Measurements from ENCODE around the gene ADCY1.

Gene ADCY1

DNA sequence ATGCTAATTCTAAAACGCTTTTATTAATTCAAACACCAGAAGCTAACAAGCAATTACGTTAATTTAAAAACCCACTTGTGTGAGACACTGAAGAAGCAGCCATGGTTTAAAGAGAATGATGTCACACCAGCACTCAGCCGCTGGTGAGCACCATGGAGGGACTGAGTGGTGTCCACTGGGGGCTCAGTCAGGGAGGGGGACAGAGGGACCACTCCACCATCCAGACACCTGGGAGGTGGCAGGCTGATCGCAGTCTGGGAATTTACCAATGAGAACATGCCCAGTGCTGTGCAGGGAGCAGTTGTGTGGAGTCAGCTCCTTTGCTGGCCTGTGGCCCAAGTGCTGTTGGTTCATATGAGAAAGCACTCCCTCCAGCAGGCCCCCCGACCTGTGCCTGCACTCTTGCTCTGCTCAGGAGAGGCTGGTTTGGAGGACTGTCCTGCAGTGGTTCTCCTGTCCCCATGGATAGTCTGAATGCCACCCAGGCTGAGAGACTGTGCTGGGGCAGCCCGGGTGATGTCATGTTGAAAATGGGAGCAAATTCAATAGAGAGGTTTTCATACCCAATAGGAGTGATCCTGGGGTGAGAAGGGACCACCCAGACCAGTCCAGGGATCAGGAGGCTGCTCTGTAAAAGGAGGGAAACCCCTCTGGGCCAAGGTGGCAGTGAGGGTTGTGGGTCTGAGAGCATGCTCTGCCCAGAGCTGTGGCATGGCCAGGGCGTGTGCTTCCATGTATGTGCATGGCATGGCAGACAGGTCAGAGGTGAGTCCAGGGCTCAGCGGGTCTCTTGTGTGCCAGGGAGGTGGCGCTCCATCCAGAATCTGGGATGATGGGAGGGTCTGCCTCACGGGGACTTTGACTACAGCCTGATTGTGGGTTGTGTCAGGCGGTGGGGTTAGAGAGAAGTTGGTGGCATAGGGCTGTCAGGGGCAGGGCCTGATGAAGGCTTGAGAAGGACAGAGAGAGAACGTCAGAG is 12.7 kb downstream of the ADCY1 start:
- CTCF ChIA-PET = no interaction called here
- H3K4me3 ChIP-seq (ENCODE audit: low read depth, low read length) = no peak overlapping the region
- TF ChIP-seq, protein P1, sequence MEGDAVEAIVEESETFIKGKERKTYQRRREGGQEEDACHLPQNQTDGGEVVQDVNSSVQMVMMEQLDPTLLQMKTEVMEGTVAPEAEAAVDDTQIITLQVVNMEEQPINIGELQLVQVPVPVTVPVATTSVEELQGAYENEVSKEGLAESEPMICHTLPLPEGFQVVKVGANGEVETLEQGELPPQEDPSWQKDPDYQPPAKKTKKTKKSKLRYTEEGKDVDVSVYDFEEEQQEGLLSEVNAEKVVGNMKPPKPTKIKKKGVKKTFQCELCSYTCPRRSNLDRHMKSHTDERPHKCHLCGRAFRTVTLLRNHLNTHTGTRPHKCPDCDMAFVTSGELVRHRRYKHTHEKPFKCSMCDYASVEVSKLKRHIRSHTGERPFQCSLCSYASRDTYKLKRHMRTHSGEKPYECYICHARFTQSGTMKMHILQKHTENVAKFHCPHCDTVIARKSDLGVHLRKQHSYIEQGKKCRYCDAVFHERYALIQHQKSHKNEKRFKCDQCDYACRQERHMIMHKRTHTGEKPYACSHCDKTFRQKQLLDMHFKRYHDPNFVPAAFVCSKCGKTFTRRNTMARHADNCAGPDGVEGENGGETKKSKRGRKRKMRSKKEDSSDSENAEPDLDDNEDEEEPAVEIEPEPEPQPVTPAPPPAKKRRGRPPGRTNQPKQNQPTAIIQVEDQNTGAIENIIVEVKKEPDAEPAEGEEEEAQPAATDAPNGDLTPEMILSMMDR (IDR thresholded peaks at IDR 0.05; ENCODE audit: insufficient read depth, low read length, missing control alignments) = no peak
- POLR2A ChIA-PET = no interaction called here
- no peak for DNase-seq (ENCODE audit: low read depth, low spot score)

DNA sequence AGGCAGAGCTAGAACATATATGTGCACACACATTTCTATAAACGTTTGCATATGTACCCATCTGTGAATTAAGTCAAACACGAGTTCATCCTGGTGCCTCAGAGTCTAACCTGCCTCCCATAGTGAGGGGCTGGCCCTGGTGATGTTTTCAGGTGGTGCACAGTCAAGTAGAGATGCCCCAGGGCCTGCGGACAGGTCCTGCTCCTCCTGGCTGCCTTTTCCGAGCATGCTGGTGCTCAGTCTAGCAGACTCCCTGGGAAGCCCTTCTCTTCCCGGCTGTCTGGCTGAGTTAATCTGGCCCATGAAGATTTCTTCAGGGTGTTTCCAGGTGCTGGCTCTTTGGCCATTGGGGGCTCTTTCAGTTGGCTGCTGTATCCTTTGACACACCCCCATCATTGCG is 14.3 kb downstream of the ADCY1 start:
- no peak for DNase-seq (ENCODE audit: low read depth, low spot score)
- CTCF ChIA-PET = no interaction called here
- POLR2A ChIA-PET = no interaction called here
- TF ChIP-seq, protein P1 (IDR thresholded peaks at IDR 0.05; ENCODE audit: insufficient read depth, low read length, missing control alignments) = no peak
- no peak overlapping the region for H3K4me3 ChIP-seq (ENCODE audit: low read depth, low read length)

- no peak for DNase-seq (ENCODE audit: low read depth, low spot score)
- no peak overlapping the region for H3K4me3 ChIP-seq (ENCODE audit: low read depth, low read length)
- ChIA-PET POLR2A (no interaction called here), CTCF (no interaction called here)
- TF ChIP-seq, protein P1 (IDR thresholded peaks at IDR 0.05; ENCODE audit: insufficient read depth, low read length, missing control alignments) = no peak
Measured at GRCh38 chr7:45589061-45589460, 14.9 kb downstream of the ADCY1 start.

GRCh38 chr7:45589915-45590678 is 15.9 kb downstream of the ADCY1 start:
- H3K4me3 ChIP-seq (ENCODE audit: low read depth, low read length) = no peak overlapping the region
- TF ChIP-seq, protein P1 (IDR thresholded peaks at IDR 0.05; ENCODE audit: insufficient read depth, low read length, missing control alignments) = no peak
- DNase-seq (ENCODE audit: low read depth, low spot score) = no peak
- ChIA-PET POLR2A (no interaction called here), CTCF (no interaction called here)

DNA sequence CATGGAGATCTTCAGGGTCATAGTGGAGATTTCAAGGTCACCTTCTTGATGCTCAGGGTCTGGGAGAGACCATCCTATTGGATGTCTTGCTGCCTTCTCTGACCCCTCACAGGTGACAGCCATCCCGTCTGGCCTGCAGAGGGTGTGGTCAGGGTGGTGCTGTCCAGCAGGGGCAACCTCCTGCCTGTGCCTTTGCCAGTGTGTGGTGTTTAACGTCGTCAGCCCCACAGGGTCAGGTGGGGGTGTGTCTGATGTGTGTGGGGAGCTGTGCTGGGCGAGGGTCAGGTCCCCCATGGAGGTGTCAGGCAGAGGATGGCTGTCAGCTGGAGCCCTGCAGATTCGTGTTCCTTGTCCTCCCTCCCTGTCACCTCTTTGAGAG is 16.5 kb downstream of the ADCY1 start:
- POLR2A ChIA-PET = no interaction called here
- H3K4me3 ChIP-seq (ENCODE audit: low read depth, low read length) = no peak overlapping the region
- CTCF ChIA-PET = no interaction called here
- TF ChIP-seq, protein P1 (IDR thresholded peaks at IDR 0.05; ENCODE audit: insufficient read depth, low read length, missing control alignments) = no peak
- no peak for DNase-seq (ENCODE audit: low read depth, low spot score)

Measured in AG04449 (cell line).